OCI-LY7 (cell line): ENCODE results near the gene SEMA3G.

Source experiments
- CTCF ChIP-seq: fragments of 200-600 bp; sonication (generic); conservative IDR thresholded peaks from 2 replicates; pipeline ENCODE4 v1.5.1; 2014; ENCODE audit warnings: mild to moderate bottlenecking, antibody characterized with exemption, low read length, moderate library complexity, mixed read lengths
- EZH2phosphoT487 ChIP-seq: fragments of 200-600 bp; sonication (generic); IDR thresholded peaks from 2 replicates; pipeline ENCODE4 v1.6.1; 2018; ENCODE audit warnings: low read depth, borderline replicate concordance, mild to moderate bottlenecking, mixed run types, antibody characterized with exemption, low read length, moderate library complexity, mixed read lengths

- TF ChIP-seq CTCF: no peak
- no peak for TF ChIP-seq EZH2phosphoT487
Observed at GRCh38 chr3:52438579-52439425, 6.1 kb downstream of the SEMA3G start.
